ENCODE results near the gene TACC2. TPM values are rescaled to one million over a fixed set of nuclear protein-coding genes. Genes with fewer than 3 reads are reported as not detected.
"Not testable (repeated sequence)": the region's sequence is repeated elsewhere in the genome, so short reads cannot be mapped to it uniquely, and the experiment has no call there.

TACC2 gene
- total RNA-seq, 4 donors from 2014 or later, result 31.0 to 52.5 (median 42.2) TPM

DNA sequence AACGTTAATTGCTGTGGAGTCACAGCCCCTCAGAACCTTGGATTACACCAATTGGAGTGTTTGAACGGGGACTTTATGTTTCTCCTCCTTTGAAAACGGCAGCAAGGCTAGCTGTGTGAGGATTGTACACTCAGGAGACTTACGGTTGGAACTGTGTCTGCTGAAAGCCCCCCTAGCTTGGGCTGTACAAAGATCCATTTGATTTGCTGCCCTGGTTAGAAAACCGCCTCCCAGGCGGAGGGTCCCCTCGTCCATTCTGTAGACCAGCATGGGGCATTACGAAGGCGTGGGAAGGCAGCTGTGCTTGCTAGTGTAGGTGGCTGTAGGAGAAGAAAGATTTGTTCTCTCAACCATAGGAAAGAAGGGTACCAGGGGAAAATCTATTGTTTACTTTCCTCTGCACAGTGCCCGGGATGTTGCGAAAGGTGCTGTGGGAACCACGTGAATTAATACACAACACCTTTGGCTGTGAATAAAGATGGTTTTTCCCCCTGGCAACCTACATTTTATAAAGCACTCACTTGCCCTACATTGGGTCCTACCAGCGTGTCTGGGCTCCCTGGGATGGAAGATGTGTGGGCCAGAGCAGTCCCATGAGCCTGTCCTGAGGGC lies 208.8 kb downstream of the TACC2 start:
- Histone ChIP-seq H3K27me3 (no peaks in the 10 kb centered on the region), H3K4me1 (peaks cover 0 to 12% (median 0%) of the 10 kb centered on the region in 4 donors), H3K36me3 (peaks cover 0 to 35% (median 0%) of the 10 kb centered on the region in 3 donors), H3K4me3 (no peak overlapping the region), H3K27ac (no peak overlapping the region), H3K9me3 (no peaks in the 10 kb centered on the region)
- DNase-seq (ENCODE audit: low spot score in 2 of 2), result no peak
- TF ChIP-seq, protein P1, sequence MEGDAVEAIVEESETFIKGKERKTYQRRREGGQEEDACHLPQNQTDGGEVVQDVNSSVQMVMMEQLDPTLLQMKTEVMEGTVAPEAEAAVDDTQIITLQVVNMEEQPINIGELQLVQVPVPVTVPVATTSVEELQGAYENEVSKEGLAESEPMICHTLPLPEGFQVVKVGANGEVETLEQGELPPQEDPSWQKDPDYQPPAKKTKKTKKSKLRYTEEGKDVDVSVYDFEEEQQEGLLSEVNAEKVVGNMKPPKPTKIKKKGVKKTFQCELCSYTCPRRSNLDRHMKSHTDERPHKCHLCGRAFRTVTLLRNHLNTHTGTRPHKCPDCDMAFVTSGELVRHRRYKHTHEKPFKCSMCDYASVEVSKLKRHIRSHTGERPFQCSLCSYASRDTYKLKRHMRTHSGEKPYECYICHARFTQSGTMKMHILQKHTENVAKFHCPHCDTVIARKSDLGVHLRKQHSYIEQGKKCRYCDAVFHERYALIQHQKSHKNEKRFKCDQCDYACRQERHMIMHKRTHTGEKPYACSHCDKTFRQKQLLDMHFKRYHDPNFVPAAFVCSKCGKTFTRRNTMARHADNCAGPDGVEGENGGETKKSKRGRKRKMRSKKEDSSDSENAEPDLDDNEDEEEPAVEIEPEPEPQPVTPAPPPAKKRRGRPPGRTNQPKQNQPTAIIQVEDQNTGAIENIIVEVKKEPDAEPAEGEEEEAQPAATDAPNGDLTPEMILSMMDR (IDR thresholded peaks at IDR 0.05), result no peak
- no peak for TF ChIP-seq EP300 (IDR thresholded peaks at IDR 0.05)
- no peak for TF ChIP-seq POLR2A (IDR thresholded peaks at IDR 0.05)
- 57 to 61% methylated on average over 13 of the region's 13 CpGs for WGBS, 2 donors

DNA sequence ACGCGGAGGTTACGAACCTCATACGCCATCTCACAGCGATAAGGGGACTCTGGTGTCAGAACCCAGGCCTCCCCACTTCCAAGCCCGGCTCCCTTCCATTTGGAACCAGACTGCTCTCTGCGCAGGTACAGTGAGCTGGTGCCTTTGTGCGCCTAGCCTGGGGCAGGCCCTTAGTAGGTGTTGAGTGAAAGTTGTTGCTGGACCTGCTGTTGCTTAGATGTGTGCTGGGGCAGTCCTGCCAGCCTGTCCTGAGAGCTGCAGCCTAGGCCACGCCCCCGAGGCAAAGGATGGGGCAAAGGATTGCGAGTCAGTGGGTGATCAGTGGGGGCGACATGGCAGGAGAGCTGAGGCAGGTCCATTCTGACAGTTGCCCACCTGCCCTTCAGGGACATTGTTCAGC lies 209.7 kb downstream of the TACC2 start:
- WGBS, 2 donors, result 95 to 97% methylated on average over 12 of the region's 12 CpGs
- H3K27ac ChIP-seq, result no peak overlapping the region

DNA sequence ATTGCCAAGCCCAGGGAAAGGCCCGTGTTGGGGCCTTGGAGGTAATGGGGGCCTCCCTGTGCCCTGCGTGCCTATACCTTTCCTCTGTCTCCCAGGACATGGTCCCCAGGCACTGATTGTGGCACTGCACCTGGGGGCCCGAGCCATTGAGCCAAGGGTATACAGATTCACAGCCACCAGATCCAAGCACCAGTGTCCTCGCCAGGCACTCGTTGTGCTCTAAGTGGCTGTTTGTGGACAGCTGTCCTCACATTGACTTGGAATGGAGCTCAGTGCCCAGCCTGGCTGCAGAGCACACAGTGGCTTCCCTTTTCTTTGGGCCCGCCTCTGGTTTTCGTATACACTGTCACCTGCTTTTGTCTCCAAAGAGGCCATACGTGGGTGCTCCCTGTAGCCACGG lies 210.1 kb downstream of the TACC2 start:
- Histone ChIP-seq H3K36me3 (peaks cover 0 to 35% (median 0%) of the 10 kb centered on the region in 3 donors), H3K4me1 (peaks cover 0 to 6% (median 0%) of the 10 kb centered on the region in 4 donors), H3K4me3 (no peak overlapping the region), H3K27me3 (no peaks in the 10 kb centered on the region), H3K9me3 (no peaks in the 10 kb centered on the region), H3K27ac (no peak overlapping the region)
- TF ChIP-seq EP300 (IDR thresholded peaks at IDR 0.05) (no peak), POLR2A (IDR thresholded peaks at IDR 0.05) (no peak)
- TF ChIP-seq, protein P1 (IDR thresholded peaks at IDR 0.05), result no peak
- DNase-seq (ENCODE audit: low spot score in 2 of 2), result no peak
- 83 to 84% methylated on average over 9 of the region's 9 CpGs for WGBS, 2 donors

More for the DNA sequence above, 209.7 kb downstream of the TACC2 start:
- DNase-seq (ENCODE audit: low spot score in 2 of 2), result no peak
- no peaks in the 10 kb centered on the region for H3K9me3 ChIP-seq
- peaks cover 0 to 35% (median 0%) of the 10 kb centered on the region in 3 donors for H3K36me3 ChIP-seq
- no peaks in the 10 kb centered on the region for H3K27me3 ChIP-seq
- TF ChIP-seq EP300 (IDR thresholded peaks at IDR 0.05) (no peak), POLR2A (IDR thresholded peaks at IDR 0.05) (no peak)
- TF ChIP-seq, protein P1 (IDR thresholded peaks at IDR 0.05), result no peak
- no peak overlapping the region for H3K4me3 ChIP-seq
- peaks cover 0 to 6% (median 0%) of the 10 kb centered on the region in 4 donors for H3K4me1 ChIP-seq

DNA sequence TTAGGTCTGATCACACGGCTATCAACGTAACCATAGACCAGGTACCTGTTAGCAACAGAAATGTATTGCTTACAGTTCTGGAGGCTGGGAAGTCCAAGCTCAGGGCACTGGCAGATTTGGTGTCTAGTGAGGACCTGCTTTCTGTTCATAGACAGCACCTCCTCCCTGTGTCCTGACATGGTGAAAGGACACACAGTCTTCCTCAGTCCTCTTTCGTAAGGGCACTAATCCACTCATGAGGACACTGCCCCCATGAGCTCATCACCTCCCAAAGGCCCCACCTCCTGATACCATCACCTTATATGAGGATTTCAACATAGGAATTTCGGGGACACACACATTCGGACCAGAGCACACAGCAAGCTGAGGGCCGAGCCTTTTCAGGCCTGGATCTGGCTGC lies 210.7 kb downstream of the TACC2 start:
- H3K9me3 ChIP-seq, result no peaks in the 10 kb centered on the region
- no peaks in the 10 kb centered on the region for H3K27me3 ChIP-seq
- H3K36me3 ChIP-seq, result peaks cover 0 to 35% (median 0%) of the 10 kb centered on the region in 3 donors
- H3K4me1 ChIP-seq, result peaks cover 0 to 5% (median 0%) of the 10 kb centered on the region in 4 donors
- WGBS, 2 donors, result 93 to 96% methylated on average over 6 of the region's 6 CpGs
- TF ChIP-seq, protein P1 (IDR thresholded peaks at IDR 0.05), result no peak
- TF ChIP-seq EP300 (IDR thresholded peaks at IDR 0.05), result no peak
- no peak for TF ChIP-seq POLR2A (IDR thresholded peaks at IDR 0.05)
- DNase-seq (ENCODE audit: low spot score in 2 of 2), result no peak
- H3K27ac ChIP-seq, result no peak overlapping the region
- H3K4me3 ChIP-seq, result no peak overlapping the region

DNA sequence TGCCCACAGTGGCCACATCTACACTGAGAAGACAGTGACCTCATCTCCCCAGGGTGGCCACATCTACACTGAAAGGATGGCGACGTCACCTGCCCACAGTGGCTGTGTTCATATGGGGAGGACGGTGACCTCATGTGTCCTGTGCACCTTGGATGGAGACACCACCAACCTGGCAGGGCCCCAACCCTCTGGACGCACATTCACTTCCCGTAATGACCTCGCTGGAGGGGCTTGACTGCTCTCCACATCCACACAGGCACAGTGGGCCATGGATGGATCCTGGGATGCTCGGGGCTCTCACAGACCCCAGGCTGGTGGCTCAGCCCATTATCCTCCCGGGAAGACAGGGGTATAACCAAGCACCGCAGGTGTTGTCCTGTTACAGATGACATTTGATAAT lies 212.4 kb downstream of the TACC2 start:
- WGBS, 2 donors, result 90 to 92% methylated on average over 6 to 9 of the region's 9 CpGs
- Histone ChIP-seq H3K27me3 (no peaks in the 10 kb centered on the region), H3K4me3 (no peak overlapping the region), H3K9me3 (no peaks in the 10 kb centered on the region), H3K36me3 (peaks cover 0 to 25% (median 0%) of the 10 kb centered on the region in 3 donors), H3K27ac (no peak overlapping the region), H3K4me1 (no peaks in the 10 kb centered on the region)
- TF ChIP-seq EP300 (IDR thresholded peaks at IDR 0.05), result no peak
- DNase-seq (ENCODE audit: low spot score in 2 of 2), result no peak

DNA sequence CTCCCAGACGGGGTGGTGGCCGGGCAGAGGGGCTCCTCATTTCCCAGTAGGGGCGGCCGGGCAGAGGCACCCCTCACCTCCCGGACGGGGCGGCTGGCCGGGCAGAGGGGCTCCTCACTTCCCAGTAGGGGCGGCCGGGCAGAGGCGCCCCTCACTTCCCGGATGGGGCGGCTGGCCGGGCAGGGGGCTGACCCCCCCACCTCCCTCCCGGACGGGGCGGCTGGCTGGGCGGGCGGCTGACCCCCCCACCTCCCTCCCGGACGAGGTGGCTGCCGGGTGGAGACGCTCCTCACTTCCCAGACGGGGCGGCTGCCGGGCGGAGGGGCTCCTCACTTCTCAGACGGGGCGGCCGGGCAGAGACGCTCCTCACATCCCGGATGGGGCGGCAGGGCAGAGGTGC lies 214.2 kb downstream of the TACC2 start:
- peaks cover 0 to 25% (median 0%) of the 10 kb centered on the region in 3 donors for H3K36me3 ChIP-seq
- WGBS, 2 donors, result 90 to 98% methylated on average over 8 to 13 of the region's 33 CpGs
- H3K27me3 ChIP-seq; H3K27ac ChIP-seq; H3K4me3 ChIP-seq; DNase-seq (ENCODE audit: low spot score in 2 of 2); H3K4me1 ChIP-seq; H3K9me3 ChIP-seq: not testable (repeated sequence)

Data from tibial nerve (tissue), 4 donors.